ENCODE measurements around the gene INO80E. TPM values are rescaled to one million over a fixed set of nuclear protein-coding genes. Genes with fewer than 3 reads are reported as not detected.
A peak's percentile ranks its signal among the peaks of the same experiment; 100 is the strongest.
"Not testable (repeated sequence)": the region's sequence is repeated elsewhere in the genome, so short reads cannot be mapped to it uniquely, and the experiment has no call there.

Gene INO80E
- total RNA-seq, 1 donor from 2014 or later: 29.0 TPM

- H3K27me3 ChIP-seq (ENCODE audit: low read depth): peaks cover 100% of the 10 kb centered on the region
- H3K27ac ChIP-seq (replicated peaks): no peak within 1 kb of the TSS
- no peaks in the 10 kb centered on the region for H3K36me3 ChIP-seq
- intact Hi-C loops (cut with micrococcal nuclease): no loop called here
- peak within 1 kb of the TSS; percentile 17 for H3K4me3 ChIP-seq
- H3K4me1 ChIP-seq: peaks cover 9% of the 10 kb centered on the region
- TF ChIP-seq CTCF (IDR thresholded peaks at IDR 0.05; ENCODE audit: borderline replicate concordance): no peak
- DNase-seq: no peak
- no peaks in the 10 kb centered on the region for H3K9me3 ChIP-seq (replicated peaks)
These were observed 34.9 kb downstream of the INO80E start, which contains the start of gene TLCD3B for GRCh38 chr16:30030841-30031413. Gene TLCD3B, minus strand, starts transcription at chr16:30031271. Its CDS starts 744 bp downstream, at chr16:30030527.

DNA sequence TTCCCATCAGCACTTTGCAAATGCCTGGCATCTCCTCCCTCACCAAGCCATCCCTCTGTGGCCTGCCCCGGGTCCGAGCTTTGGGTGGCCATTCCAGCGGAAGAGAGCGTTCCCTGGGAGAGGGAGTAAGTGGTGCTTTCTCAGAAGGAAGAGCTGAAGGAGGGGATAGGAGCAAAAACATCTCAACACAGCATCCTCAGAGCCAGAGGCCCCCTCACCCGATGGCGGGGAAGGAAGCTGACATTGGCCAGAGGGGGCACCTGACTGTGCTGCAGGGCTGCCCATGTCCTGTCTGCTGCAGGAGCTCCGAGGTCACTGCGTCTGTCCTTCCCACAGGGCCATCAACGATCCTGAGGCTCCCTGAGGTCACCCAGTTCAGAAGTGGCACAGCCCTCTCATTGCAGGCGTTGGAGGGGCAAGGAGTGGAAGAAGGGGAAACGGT is 35.5 kb downstream of the INO80E start:
- Histone ChIP-seq H3K36me3 (no peaks in the 10 kb centered on the region), H3K9me3 (replicated peaks) (no peaks in the 10 kb centered on the region), H3K27me3 (ENCODE audit: low read depth) (peaks cover 100% of the 10 kb centered on the region), H3K4me3 (no peak overlapping the region), H3K27ac (replicated peaks) (no peak overlapping the region), H3K4me1 (peaks cover 9% of the 10 kb centered on the region)
- TF ChIP-seq CTCF (IDR thresholded peaks at IDR 0.05; ENCODE audit: borderline replicate concordance): no peak
- DNase-seq: no peak
- intact Hi-C loops (cut with micrococcal nuclease): no loop called here

DNA sequence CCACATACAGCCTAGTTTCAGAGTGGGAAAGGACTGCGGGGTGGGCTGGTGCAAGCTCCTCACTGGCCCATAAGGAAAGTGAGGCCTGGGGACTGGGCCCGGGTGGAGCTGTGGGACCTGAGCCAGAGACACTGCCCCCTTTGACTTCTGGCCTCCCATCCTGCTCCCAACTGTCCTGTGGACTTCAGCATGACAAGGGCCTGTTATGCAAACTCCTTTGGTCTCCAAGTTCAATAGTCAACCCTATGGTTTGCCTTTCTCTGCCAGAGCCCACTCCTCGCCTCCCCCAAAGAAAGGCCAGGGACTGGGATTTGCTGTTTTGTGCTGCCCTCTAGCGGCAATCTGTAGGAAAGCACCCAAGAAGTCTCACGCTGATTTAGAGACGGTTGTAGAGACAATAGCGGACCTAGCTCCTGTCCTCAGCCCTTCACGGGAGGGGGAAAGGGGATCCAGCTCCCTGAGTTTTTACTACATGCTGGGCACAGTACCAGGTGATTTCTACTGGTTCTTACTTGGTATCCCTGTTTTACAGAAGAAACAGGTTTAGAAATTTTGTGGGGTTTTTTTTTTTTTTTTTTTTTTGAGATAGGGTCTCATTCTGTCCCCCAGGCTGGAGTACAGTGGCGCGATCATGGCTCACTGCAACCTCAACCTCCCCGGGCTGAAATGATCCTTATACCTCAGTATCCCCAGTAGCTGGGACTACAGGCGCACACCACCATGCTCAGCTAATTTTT is 36.2 kb downstream of the INO80E start:
- no peaks in the 10 kb centered on the region for H3K36me3 ChIP-seq
- no peak overlapping the region for H3K4me3 ChIP-seq
- H3K27me3 ChIP-seq (ENCODE audit: low read depth): peaks cover 96% of the 10 kb centered on the region
- H3K9me3 ChIP-seq (replicated peaks): no peaks in the 10 kb centered on the region
- peaks cover 9% of the 10 kb centered on the region for H3K4me1 ChIP-seq
- peak; percentile 67 for TF ChIP-seq CTCF (IDR thresholded peaks at IDR 0.05; ENCODE audit: borderline replicate concordance)
- intact Hi-C loops (cut with micrococcal nuclease): no loop called here
- H3K27ac ChIP-seq (replicated peaks): no peak overlapping the region
- no peak for DNase-seq

DNA sequence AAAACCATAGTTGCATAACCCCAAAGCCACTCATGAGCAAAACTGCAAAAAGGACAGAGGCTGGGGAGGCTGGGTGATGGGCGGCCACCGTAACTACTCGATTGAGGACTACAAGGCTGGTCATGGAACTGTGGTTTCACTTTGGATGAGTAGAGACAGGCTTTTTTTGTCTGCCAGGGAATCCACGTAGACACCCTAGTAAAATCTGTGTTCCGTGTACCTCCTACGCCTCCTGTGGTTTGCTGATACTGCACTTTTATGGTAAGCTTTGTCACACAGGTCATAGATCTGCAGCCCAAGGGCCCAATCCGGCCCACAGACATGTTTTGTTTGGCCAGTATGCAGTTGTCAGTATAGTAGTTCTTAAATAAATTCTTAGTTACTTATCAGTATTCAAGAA is 37.2 kb downstream of the INO80E start:
- H3K36me3 ChIP-seq: no peaks in the 10 kb centered on the region
- H3K27me3 ChIP-seq (ENCODE audit: low read depth): peaks cover 86% of the 10 kb centered on the region
- no peak for DNase-seq
- H3K9me3 ChIP-seq (replicated peaks): no peaks in the 10 kb centered on the region
- TF ChIP-seq CTCF (IDR thresholded peaks at IDR 0.05; ENCODE audit: borderline replicate concordance): no peak
- peaks cover 9% of the 10 kb centered on the region for H3K4me1 ChIP-seq
- H3K4me3 ChIP-seq: no peak overlapping the region
- H3K27ac ChIP-seq (replicated peaks): no peak overlapping the region
- intact Hi-C loops (cut with micrococcal nuclease): no loop called here

DNA sequence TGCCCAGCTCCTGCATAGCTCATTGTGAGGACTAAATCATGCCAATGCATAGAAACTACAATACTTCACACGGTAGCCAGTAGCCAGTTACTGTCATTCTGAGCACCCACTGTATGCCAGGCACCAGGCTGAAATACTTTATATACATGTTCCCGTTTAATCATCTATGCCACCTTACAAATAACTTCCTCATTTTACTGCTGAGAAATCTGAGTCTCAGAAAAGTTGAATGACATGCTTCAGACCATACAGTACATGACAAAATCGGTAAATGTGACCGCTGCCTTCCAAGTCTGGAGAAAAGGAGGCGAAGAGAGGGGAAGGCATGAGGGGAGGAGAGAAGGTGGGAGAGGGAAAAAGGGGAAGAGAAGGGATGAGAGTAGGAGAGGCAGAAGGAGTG is 44.2 kb downstream of the INO80E start:
- H3K27me3 ChIP-seq (ENCODE audit: low read depth): peaks cover 17% of the 10 kb centered on the region
- no peaks in the 10 kb centered on the region for H3K9me3 ChIP-seq (replicated peaks)
- DNase-seq: no peak
- no peak overlapping the region for H3K27ac ChIP-seq (replicated peaks)
- intact Hi-C loops (cut with micrococcal nuclease): no loop called here
- H3K4me3 ChIP-seq: no peak overlapping the region
- no peaks in the 10 kb centered on the region for H3K36me3 ChIP-seq
- no peaks in the 10 kb centered on the region for H3K4me1 ChIP-seq
- no peak for TF ChIP-seq CTCF (IDR thresholded peaks at IDR 0.05; ENCODE audit: borderline replicate concordance)

DNA sequence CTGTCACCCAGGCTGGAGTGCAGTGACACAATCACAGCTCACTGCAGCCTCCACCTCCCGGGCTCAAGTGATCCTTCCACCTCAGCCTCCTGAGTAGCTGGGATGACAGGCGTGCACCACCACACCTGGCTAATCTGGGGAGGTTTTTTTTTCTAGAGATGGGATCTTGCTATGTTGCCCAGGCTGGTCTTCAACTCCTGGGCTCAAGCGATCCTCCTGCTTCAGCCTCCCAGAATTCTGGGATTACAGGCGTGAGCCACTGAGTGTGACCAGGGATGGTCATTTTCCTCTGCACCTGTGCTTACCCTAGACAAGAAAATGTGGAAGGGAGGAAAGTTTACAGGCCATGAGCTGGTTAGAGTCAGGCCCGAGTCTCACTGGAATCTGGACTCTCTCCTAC is 44.6 kb downstream of the INO80E start:
- H3K27ac ChIP-seq (replicated peaks); H3K4me3 ChIP-seq; DNase-seq; H3K4me1 ChIP-seq; H3K9me3 ChIP-seq (replicated peaks); H3K36me3 ChIP-seq; intact Hi-C loops (cut with micrococcal nuclease): not testable (repeated sequence)
- peaks cover 12% of the 10 kb centered on the region for H3K27me3 ChIP-seq (ENCODE audit: low read depth)
